Activated CD4-positive, CD25-positive, alpha-beta regulatory T cell treated with anti-CD3 and anti-CD28 coated beads, Interleukin-2, amount 50 U/mL, for 24 hours (primary cell): Measurements from ENCODE around the gene IFT81.
"Not testable (repeated sequence)": the region's sequence is repeated elsewhere in the genome, so short reads cannot be mapped to it uniquely, and the experiment has no call there.

Source experiments
- ATAC-seq, 2 donors: fragments of 150-1000 bp; cut with Tn5 transposase; one replicate each; pipeline ENCODE4 v1.10.0; 2021; ENCODE audit warnings: mild to moderate bottlenecking in 1 of 2, moderate library complexity in 1 of 2

The IFT81 gene

DNA sequence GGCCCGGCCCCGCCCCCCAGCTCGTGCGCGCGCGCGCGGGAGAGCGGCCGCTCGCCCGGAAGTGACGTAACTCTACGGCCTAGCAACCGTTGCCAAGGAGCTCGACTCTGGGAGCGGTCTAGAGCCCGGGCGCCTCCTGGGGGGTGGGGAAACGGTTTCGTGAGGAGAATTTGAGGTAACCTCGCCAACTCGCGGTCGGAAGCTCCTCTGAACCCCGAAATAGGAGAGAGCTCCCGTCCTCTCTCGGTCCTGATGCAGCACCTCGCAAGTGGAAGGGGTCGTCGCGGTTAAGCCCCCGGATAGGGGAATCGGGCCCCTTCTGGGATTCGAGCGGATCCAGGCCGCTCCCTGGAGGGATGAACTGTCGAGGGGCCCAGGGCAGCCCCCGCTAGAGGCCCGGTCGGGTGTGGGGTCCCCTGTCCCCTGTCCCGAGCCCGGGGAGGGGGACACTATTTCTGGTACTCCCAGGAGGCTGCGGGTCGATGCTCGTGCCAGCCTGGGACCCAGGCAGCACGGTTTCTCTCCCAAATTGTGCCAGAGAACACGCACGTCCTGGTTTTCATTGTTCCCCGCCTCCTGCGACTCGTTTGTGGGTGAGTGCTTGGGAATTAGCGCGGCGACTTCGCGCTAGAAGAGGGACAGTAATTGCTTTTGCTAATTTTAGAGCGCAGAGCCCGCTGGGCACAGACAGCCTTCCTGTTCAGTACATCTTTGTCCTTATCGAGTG is at the start of gene IFT81:
Gene IFT81 (plus strand): TSS at position 89 of the 727 bp plus-strand sequence. CDS start 3,024 bp downstream, outside the sequence.
- ATAC-seq, result peak; percentile 91

DNA sequence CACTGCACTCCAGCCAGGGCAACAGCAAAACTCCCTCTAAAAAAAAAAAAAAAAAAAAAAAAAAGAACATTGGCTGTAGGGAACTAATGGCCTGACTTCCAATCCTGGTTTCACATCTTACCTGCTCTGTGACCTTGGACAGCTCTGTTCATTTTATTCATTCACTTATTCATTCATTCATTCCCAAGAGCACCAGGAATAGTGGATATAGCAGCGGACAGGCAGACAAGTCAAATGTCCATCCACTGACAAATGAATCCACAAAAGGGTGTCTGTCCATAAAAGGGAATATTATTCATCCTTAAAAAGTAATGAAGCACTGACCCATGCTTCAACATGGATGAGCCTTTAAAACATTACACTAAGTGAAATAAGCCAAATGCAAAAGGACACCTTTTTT is 48.3 kb upstream of the IFT81 start:
- no peak for ATAC-seq

DNA sequence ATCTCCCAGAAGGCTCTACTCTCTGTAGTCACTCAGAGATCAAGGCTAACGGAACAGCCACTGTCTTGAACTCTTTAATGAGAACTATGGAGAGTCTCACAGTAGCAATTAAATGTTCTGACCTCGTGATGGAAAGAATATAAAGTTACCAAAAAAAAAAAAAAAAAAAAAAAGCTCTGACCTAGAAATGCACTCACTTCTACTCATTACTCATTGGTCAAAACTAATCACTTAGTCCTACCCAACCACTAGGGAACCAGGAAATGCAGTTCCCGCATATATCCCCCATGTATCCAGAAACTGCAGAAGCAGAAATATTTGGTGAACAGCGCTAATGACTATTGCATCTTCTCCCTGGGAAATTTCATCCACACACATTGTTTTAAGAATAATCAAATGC is 46.4 kb upstream of the IFT81 start:
- no peak for ATAC-seq

GRCh38 chr12:110079477-110080400 is 44.4 kb upstream of the IFT81 start:
- ATAC-seq, result peak; percentile 93 to 95

- ATAC-seq, result no peak
Observed at GRCh38 chr12:110080410-110080809, 43.7 kb upstream of the IFT81 start.

DNA sequence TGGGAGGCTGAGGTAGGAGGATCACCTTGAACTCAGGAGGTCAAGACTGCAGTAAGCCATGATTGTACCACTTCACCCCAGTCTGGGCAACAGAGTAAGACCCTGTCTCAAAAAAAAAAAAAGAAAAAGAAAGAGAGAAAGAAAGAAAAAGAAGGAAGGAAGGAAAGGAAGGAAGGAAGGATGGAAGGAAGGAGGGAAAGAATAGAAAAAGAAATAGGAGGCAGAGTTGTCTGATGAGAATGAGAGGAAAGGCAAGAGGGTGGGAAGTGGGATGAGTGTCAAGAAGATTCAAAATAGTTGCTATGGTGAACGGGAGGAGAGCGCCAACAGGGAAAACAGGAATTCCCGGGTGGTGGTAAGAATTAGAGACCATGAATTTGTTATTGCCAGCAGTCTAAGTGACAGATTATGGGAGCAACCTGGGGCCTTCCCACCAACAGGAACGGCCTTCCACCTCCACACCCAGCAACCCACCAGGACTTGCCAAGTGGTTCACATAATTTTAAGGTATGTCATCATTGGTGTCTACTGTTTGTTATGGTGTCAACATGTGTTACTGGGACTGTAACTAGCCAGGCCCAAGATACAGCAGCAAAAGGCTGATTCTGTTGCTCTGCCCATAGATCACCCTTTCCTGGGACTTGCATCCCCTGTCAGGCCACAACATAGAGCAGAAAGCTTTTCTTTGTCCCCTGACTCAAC is 39.7 kb upstream of the IFT81 start:
- ATAC-seq, result no peak

GRCh38 chr12:110088216-110088615 is 35.9 kb upstream of the IFT81 start:
- not testable (repeated sequence) for ATAC-seq

DNA sequence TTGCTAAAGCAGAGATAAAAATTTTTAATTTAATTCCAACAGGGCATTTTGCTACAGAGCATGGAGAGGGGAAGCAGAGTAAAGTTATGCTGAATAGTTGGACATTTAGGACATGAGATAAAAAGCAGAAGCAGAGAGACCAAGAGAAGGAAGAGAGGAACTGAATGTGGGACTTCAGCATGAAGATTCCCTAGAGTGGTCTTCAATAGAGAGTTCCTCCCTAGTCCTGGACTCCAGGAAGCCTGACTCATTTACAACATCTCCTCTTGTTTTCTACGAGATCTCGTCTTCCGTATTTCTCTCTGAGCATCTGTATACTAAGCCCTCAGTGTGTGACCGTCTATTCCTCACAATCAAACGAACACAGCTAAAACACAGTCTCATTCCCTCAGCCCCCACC is 35.2 kb upstream of the IFT81 start:
- no peak for ATAC-seq

- no peak for ATAC-seq
Observed at GRCh38 chr12:110090266-110091135, 33.7 kb upstream of the IFT81 start.

- ATAC-seq, result no peak
Observed at GRCh38 chr12:110091136-110091711, 32.9 kb upstream of the IFT81 start.

GRCh38 chr12:110093631-110094311 is 30.4 kb upstream of the IFT81 start:
- no peak for ATAC-seq

DNA sequence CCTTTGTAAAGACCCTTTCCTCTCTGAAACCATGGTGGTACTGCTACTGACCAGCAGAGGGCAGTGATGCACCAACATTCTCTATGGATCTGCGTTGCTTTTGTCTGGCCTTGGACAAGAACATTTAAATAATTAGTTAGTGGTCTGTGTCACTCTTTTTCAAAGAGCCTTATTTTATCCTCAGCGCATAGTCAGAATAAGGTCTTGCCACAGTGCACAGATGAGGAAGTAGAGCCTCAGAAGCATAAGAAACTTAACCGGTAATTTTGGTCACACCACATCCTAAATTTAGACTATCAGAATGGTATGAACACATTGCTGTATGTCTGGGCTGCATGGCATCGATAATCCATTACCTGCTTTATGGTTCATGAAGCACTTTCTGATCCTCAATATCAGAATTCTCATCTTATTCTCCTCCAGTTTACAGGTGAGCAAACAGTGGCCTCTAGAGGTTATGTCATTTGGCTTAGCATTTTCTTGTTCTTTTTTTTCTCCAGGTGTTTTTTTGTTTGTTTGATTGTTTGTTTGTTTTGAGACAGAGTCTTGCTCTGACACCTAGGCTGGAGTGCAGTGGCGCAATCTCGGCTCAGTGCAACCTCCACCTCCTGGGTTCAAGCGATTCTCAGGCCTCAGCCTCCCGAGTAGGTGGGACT is 23.7 kb upstream of the IFT81 start:
- ATAC-seq, result peak; percentile 70 to 74

DNA sequence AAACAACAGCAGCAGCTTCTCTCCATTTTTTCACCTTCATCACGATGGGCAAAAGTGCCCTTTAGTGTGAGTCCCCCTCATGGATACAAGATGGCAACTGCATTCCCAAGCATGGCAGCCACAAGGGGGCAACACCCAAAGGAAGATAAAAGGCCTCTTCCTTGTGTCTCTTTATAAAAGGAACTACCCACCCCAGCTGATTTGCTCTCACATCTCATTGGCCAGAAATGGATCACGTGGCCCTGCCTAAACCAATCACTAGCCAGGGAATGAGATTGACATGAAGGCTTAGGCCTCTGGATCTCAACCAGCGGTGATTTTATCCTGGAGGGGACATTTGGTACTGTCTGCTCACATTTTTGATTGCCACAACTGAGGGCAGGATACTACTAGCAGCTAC is 21.9 kb upstream of the IFT81 start:
- peak; percentile 64 to 70 for ATAC-seq

DNA sequence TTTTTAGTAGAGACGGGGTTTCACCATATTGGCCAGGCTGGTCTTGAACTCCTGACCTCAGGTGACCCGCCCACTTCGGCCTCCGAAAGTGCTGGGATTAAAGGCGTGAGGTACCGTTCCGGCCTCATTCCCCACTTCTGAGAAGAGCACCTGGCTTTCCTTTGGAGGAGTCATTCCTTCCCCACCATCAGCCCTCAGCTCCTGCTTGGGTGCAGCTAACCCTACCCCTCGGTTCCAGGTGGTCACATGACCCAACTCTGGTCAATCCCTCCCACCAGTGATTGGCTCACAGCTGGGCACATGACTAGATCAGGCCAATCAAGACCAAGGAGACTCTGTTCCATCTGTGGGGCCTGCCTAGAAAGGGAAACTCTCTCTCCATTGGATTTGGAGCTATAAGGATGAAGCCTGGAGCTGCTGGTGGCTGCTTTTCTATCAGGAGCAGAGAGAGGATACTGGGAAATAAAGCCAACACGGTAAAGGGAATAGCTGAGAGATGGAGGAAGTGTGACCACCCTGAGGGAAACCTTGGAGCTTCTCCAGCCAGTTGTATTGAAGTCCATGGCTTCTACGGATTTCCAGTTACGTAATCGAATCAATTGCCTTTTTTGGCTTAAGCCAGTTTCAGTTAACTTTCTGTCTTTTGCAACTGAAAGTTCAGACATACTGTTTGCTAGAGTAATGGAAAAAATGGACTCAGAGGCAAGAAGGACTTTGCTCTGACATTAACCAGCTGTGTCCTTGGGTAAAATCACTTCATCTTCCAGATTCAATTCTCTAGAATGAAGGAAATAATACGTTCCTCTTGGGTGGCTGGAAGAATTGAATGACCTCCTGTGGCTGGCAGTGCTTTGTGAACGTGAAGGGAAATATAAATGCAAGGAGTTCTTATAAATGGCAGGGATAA is 19.7 kb upstream of the IFT81 start:
- ATAC-seq, result no peak

DNA sequence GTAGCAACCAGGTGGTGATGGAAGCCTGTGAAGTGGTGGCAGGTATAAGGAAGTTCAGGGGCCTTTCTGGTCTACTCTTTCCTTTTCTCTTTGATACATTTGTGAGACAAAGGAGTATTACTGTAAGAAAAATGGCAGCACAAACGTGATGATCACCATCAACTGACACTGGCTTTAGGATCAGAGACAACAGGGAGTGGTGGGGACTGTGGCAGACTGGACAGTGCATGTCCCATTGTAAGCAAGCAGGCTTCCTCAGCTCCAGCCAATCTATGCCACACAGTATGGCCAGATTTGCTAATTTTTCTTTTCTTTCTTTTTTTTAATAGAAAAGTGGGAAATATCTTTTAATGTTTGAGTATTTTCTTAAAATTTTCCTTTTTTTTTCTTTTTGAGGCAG is 19.0 kb upstream of the IFT81 start:
- no peak for ATAC-seq

DNA sequence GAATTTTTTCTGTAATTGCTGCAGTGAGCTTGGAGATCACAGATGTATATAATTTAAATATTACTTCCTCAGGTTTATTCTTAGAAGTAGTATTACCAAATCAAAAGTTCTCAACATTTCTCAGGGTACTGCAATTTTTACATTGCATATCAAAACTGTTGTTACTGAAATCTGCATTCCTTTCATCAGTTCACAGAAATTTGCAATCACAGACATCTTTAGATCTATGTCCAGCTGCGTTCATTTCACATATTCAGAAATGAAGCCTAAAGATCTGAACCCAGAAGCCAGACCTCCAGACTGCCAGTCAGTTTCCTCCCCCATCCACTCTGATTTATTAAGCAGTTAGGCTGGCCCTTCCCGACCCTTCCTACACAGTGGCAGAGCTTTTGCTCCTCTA is 18.2 kb upstream of the IFT81 start:
- ATAC-seq, result no peak

DNA sequence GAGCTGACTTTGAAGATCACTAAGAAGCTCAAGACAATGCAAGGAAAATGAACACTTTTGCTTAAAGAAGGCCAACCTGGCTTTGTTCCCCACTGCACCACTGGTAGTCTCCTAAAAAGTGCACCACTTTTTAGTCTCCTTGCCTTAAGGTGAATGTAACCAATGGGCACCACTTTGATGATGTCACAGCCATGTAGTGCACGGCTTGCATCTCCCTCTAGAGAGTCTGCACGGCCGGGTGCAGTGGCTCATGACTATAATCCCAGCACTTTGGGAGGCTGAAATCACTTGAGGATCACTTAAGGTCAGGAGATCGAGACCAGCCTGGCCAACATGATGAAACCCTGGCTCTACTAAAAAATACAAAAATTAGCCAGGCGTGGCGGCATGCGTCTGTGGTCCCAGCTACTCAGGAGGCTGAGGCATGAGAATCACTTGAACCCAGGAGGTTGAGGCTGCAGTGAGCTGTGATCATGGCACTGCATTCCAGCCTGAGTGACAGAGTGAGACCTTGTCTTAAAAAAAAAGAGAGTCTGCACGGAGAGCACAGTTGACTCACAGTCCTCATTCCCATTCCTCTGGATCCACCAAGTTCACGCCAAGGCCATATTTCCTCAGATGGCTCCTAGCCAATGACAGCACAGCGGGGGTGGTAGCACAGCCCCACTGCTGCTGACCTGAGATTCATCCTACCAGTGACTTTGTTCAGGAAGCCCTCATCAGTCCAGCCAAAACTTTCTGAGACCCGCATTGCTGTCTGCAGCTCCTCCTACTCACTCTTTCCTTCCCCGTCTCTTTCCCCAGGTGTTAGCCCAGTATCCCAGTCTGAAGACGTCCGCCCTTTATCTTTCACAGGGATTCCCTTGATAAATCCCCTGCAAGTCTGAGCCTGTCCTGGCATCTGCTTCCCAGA is 16.5 kb upstream of the IFT81 start:
- ATAC-seq, result no peak

DNA sequence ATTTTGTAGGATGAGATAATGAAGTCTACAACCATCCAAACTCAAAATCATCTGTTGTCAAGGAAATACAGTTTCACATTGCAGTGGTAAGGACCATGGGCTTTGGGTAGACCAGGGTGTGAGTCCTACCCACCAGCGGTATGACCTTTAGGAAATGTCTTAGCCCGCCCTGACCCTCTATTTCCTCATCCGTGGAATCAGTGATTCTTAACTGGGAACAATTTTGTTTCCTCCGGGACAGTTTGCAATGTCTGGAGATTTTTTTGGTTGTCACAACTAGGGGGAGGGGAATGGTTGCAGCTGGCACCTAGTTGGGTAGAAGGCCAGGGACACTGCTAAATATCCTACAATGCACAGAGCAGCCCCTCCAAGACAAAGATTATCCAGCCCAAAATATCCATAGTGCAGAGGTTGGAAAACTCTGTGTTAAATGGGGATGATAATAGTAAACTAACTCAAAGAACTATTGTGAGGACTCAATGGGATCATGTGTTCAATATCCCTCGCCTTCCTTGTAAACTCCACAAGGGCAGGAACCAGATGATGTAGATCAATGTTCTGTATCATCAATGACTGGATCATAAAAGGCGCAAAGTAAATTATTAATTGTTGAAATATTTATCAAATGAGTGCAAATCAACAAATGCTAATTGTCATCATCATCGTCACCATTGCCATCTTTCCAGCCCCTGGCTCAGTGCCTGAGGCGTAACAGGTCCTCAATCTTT is 15.7 kb upstream of the IFT81 start:
- ATAC-seq, result no peak
